Measurements from ENCODE around the gene SUN5. TPM values are rescaled to one million over a fixed set of nuclear protein-coding genes. Genes with fewer than 3 reads are reported as not detected.

The SUN5 gene
- total RNA-seq, 1 donor from 2014 or later: not detected

GRCh38 chr20:32980131-32980941, 23.9 kb downstream of the SUN5 start:
- Mint-ChIP-seq H3K36me3 (no peaks in the 10 kb centered on the region), H3K4me3 (no peak overlapping the region), H3K27me3 (ENCODE audit: low read depth) (no peaks in the 10 kb centered on the region), H3K9me3 (peaks cover 4% of the 10 kb centered on the region), H3K27ac (no peak overlapping the region), H3K4me1 (peaks cover 9% of the 10 kb centered on the region)
- TF ChIP-seq CTCF (IDR thresholded peaks at IDR 0.05; ENCODE audit: unreplicated experiment): no peak
- no peak for DNase-seq (ENCODE audit: low spot score in 2 of 2, unreplicated experiment in 2 of 2)

- H3K4me1 Mint-ChIP-seq: peaks cover 12% of the 10 kb centered on the region
- H3K36me3 Mint-ChIP-seq: no peaks in the 10 kb centered on the region
- no peak for DNase-seq (ENCODE audit: low spot score in 2 of 2, unreplicated experiment in 2 of 2)
- peaks cover 4% of the 10 kb centered on the region for H3K9me3 Mint-ChIP-seq
- TF ChIP-seq CTCF (IDR thresholded peaks at IDR 0.05; ENCODE audit: unreplicated experiment): no peak
- H3K27ac Mint-ChIP-seq: no peak overlapping the region
- no peaks in the 10 kb centered on the region for H3K27me3 Mint-ChIP-seq (ENCODE audit: low read depth)
- no peak overlapping the region for H3K4me3 Mint-ChIP-seq
Observed at GRCh38 chr20:32979201-32979998, 24.8 kb downstream of the SUN5 start.

- no peak overlapping the region for H3K4me3 Mint-ChIP-seq
- no peaks in the 10 kb centered on the region for H3K36me3 Mint-ChIP-seq
- H3K4me1 Mint-ChIP-seq: peaks cover 12% of the 10 kb centered on the region
- no peak for DNase-seq (ENCODE audit: low spot score in 2 of 2, unreplicated experiment in 2 of 2)
- no peak for TF ChIP-seq CTCF (IDR thresholded peaks at IDR 0.05; ENCODE audit: unreplicated experiment)
- H3K27me3 Mint-ChIP-seq (ENCODE audit: low read depth): no peaks in the 10 kb centered on the region
- no peak overlapping the region for H3K27ac Mint-ChIP-seq
- peaks cover 4% of the 10 kb centered on the region for H3K9me3 Mint-ChIP-seq
Observed at GRCh38 chr20:32978009-32978335, 26.3 kb downstream of the SUN5 start.

GRCh38 chr20:32977281-32978008, 26.8 kb downstream of the SUN5 start:
- peaks cover 8% of the 10 kb centered on the region for H3K4me1 Mint-ChIP-seq
- no peaks in the 10 kb centered on the region for H3K36me3 Mint-ChIP-seq
- DNase-seq (ENCODE audit: low spot score in 2 of 2, unreplicated experiment in 2 of 2): no peak
- no peak for TF ChIP-seq CTCF (IDR thresholded peaks at IDR 0.05; ENCODE audit: unreplicated experiment)
- no peaks in the 10 kb centered on the region for H3K27me3 Mint-ChIP-seq (ENCODE audit: low read depth)
- no peak overlapping the region for H3K27ac Mint-ChIP-seq
- no peak overlapping the region for H3K4me3 Mint-ChIP-seq
- H3K9me3 Mint-ChIP-seq: peaks cover 4% of the 10 kb centered on the region

- H3K4me3 Mint-ChIP-seq: no peak overlapping the region
Observed at GRCh38 chr20:32976746-32977145, 27.5 kb downstream of the SUN5 start.

More at GRCh38 chr20:32976746-32977145, 27.5 kb downstream of the SUN5 start:
- peaks cover 4% of the 10 kb centered on the region for H3K9me3 Mint-ChIP-seq
- no peak for DNase-seq (ENCODE audit: low spot score in 2 of 2, unreplicated experiment in 2 of 2)
- H3K4me1 Mint-ChIP-seq: peaks cover 8% of the 10 kb centered on the region
- H3K27ac Mint-ChIP-seq: no peak overlapping the region
- no peaks in the 10 kb centered on the region for H3K36me3 Mint-ChIP-seq
- H3K27me3 Mint-ChIP-seq (ENCODE audit: low read depth): no peaks in the 10 kb centered on the region
- TF ChIP-seq CTCF (IDR thresholded peaks at IDR 0.05; ENCODE audit: unreplicated experiment): no peak
